GM19467 (cell line): Measurements from ENCODE around the gene CCDC50.

ENCODE experiments used
- ATAC-seq: cut with Tn5 transposase; IDR thresholded peaks from one replicate; pipeline ENCODE4 v1.9.1; 2021; ENCODE audit warnings: mild to moderate bottlenecking, moderate library complexity; ENCODE audit not compliant: unreplicated experiment

CCDC50 gene

GRCh38 chr3:191328962-191329653, at the start of gene CCDC50:
TSS of gene CCDC50 (plus strand) at chr3:191329394. CDS start at chr3:191329675, 281 bp downstream.
- ATAC-seq: peak; percentile 77

GRCh38 chr3:191280111-191280510, 49.1 kb upstream of the CCDC50 start:
- ATAC-seq: no peak

- no peak for ATAC-seq
These were observed 48.3 kb upstream of the CCDC50 start for GRCh38 chr3:191280882-191281281.

- ATAC-seq: no peak
These were observed 46.7 kb upstream of the CCDC50 start for GRCh38 chr3:191282251-191283185.

GRCh38 chr3:191283400-191283799, 45.8 kb upstream of the CCDC50 start:
- no peak for ATAC-seq

- peak; percentile 91 for ATAC-seq
These were observed 38.7 kb upstream of the CCDC50 start for GRCh38 chr3:191290311-191291025.

GRCh38 chr3:191292243-191293015, 36.8 kb upstream of the CCDC50 start:
- ATAC-seq: no peak

- ATAC-seq: no peak
These were observed 34.9 kb upstream of the CCDC50 start for GRCh38 chr3:191294291-191294690.

GRCh38 chr3:191296041-191296541, 33.1 kb upstream of the CCDC50 start:
- ATAC-seq: peak; percentile 92

- no peak for ATAC-seq
These were observed 30.3 kb upstream of the CCDC50 start for GRCh38 chr3:191298846-191299245.

GRCh38 chr3:191300422-191300821, 28.8 kb upstream of the CCDC50 start:
- ATAC-seq: no peak

GRCh38 chr3:191301017-191301416, 28.2 kb upstream of the CCDC50 start:
- peak; percentile 75 for ATAC-seq

- no peak for ATAC-seq
These were observed 27.3 kb upstream of the CCDC50 start for GRCh38 chr3:191301782-191302411.

- no peak for ATAC-seq
These were observed 26.7 kb upstream of the CCDC50 start for GRCh38 chr3:191302451-191302850.

- ATAC-seq: no peak
These were observed 25.6 kb upstream of the CCDC50 start for GRCh38 chr3:191303596-191303995.

GRCh38 chr3:191306428-191306827, 22.8 kb upstream of the CCDC50 start:
- ATAC-seq: no peak

GRCh38 chr3:191307341-191307740, 21.9 kb upstream of the CCDC50 start:
- ATAC-seq: no peak

- no peak for ATAC-seq
These were observed 15.9 kb upstream of the CCDC50 start for GRCh38 chr3:191313296-191313695.

GRCh38 chr3:191314109-191314728, 15.0 kb upstream of the CCDC50 start:
- ATAC-seq: no peak
